Measurements from ENCODE around the gene TMEM132A. TPM values are rescaled to one million over a fixed set of nuclear protein-coding genes. Genes with fewer than 3 reads are reported as not detected.
"Not testable (repeated sequence)": the region's sequence is repeated elsewhere in the genome, so short reads cannot be mapped to it uniquely, and the experiment has no call there.

TMEM132A gene
- total RNA-seq, 1 donor from 2014 or later, result 2.3 TPM

GRCh38 chr11:60897496-60897895, 26.8 kb upstream of the TMEM132A start:
- no peak for DNase-seq
- no peaks in the 10 kb centered on the region for H3K9me3 Mint-ChIP-seq
- no peaks in the 10 kb centered on the region for H3K27me3 Mint-ChIP-seq
- H3K4me3 Mint-ChIP-seq, result no peak overlapping the region
- H3K4me1 Mint-ChIP-seq, result no peaks in the 10 kb centered on the region
- H3K27ac Mint-ChIP-seq, result no peak overlapping the region
- intact Hi-C loops (cut with micrococcal nuclease), result no loop called here
- H3K36me3 Mint-ChIP-seq (ENCODE audit: low read depth), result peaks cover 68% of the 10 kb centered on the region

- intact Hi-C loops (cut with micrococcal nuclease), result loop anchor here (1.0 kb wide), 1 partner anchor 68 kb away; no protein-coding TSS in a partner anchor
- DNase-seq, result peak; percentile 81
- H3K4me3 Mint-ChIP-seq, result no peak overlapping the region
- peaks cover 12% of the 10 kb centered on the region for H3K4me1 Mint-ChIP-seq
- peaks cover 73% of the 10 kb centered on the region for H3K36me3 Mint-ChIP-seq (ENCODE audit: low read depth)
- no peaks in the 10 kb centered on the region for H3K9me3 Mint-ChIP-seq
- H3K27me3 Mint-ChIP-seq, result no peaks in the 10 kb centered on the region
- peak overlapping the region; percentile 50 for H3K27ac Mint-ChIP-seq
These were observed 25.0 kb upstream of the TMEM132A start for GRCh38 chr11:60899046-60899936.

DNA sequence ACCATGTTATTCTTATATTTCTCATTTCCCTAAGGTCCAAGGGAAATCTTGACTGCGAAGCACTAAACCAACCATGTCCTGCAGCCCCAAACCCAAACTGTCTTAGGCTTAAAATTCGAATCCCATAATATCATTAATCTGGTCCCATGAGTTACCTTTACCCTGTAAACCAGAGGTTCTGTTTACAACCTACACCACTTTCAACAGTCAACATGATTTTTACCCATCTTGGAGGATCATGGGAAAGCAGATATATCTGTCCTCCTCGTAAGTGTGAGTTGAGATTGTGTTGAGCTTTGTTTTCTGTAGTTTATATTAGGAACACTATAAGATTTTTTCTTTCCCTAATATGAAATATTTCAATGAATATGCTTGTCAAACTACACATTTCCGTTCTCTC, 24.3 kb upstream of the TMEM132A start:
- Mint-ChIP-seq H3K4me1 (peaks cover 14% of the 10 kb centered on the region), H3K36me3 (ENCODE audit: low read depth) (peaks cover 71% of the 10 kb centered on the region)

GRCh38 chr11:60900673-60901404, 23.4 kb upstream of the TMEM132A start:
- Mint-ChIP-seq H3K4me3 (no peak overlapping the region), H3K9me3 (no peaks in the 10 kb centered on the region), H3K27me3 (no peaks in the 10 kb centered on the region), H3K4me1 (peaks cover 21% of the 10 kb centered on the region), H3K36me3 (ENCODE audit: low read depth) (peaks cover 70% of the 10 kb centered on the region), H3K27ac (no peak overlapping the region)
- DNase-seq, result no peak
- intact Hi-C loops (cut with micrococcal nuclease), result no loop called here

More for the DNA sequence above, 24.3 kb upstream of the TMEM132A start:
- Mint-ChIP-seq H3K9me3 (no peaks in the 10 kb centered on the region), H3K27me3 (no peaks in the 10 kb centered on the region), H3K4me3 (no peak overlapping the region), H3K27ac (no peak overlapping the region)
- DNase-seq, result no peak
- intact Hi-C loops (cut with micrococcal nuclease), result loop anchor here (1.0 kb wide), 1 partner anchor 69 kb away; no protein-coding TSS in a partner anchor

GRCh38 chr11:60902625-60903024, 21.6 kb upstream of the TMEM132A start:
- Mint-ChIP-seq H3K27ac (no peak overlapping the region), H3K4me1 (peaks cover 29% of the 10 kb centered on the region), H3K9me3 (no peaks in the 10 kb centered on the region), H3K27me3 (no peaks in the 10 kb centered on the region), H3K36me3 (ENCODE audit: low read depth) (peaks cover 55% of the 10 kb centered on the region), H3K4me3 (no peak overlapping the region)
- intact Hi-C loops (cut with micrococcal nuclease), result no loop called here
- DNase-seq, result no peak

GRCh38 chr11:60905047-60905446, 19.2 kb upstream of the TMEM132A start:
- DNase-seq, result no peak
- peak overlapping the region; percentile 91 for H3K4me3 Mint-ChIP-seq
- peaks cover 29% of the 10 kb centered on the region for H3K4me1 Mint-ChIP-seq
- H3K9me3 Mint-ChIP-seq, result no peaks in the 10 kb centered on the region
- peak overlapping the region; percentile 92 for H3K27ac Mint-ChIP-seq
- H3K36me3 Mint-ChIP-seq (ENCODE audit: low read depth), result peaks cover 38% of the 10 kb centered on the region
- H3K27me3 Mint-ChIP-seq, result peaks cover 5% of the 10 kb centered on the region
- intact Hi-C loops (cut with micrococcal nuclease), result no loop called here

DNA sequence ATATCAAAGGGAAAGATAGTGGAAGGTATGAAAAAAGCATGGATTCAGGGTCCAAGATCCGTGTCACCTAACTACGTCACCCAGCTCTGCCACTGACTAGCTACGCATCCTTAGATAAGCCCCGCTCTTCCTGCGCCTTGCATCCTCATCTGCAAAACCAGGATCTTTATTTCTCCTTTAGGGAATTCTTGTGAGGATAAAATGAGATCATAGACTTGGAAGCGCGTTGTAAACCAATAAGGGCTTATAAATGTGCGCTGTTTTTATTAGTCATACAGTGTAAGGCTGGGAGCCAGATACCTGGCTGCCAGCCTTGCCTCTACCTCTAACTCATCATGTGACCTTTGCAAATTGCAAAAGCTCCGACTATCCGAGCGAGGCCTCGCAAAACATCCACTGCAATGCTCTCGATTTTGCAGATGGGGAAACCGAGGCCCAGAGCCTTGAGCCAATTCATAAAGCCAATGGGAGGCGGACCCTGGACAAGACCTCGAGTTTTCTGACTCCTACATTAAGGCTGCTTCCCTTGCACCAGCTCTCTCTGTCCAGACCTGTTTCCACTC, 18.6 kb upstream of the TMEM132A start:
- intact Hi-C loops (cut with micrococcal nuclease), result loop anchor here (1.0 to 2.0 kb wide), 4 partner anchors 10 to 428 kb away; partner anchors contain the start of genes CCDC86, DDB1, TKFC and VPS37C
- peak; percentile 67 for DNase-seq
- peaks cover 34% of the 10 kb centered on the region for H3K36me3 Mint-ChIP-seq (ENCODE audit: low read depth)

GRCh38 chr11:60906132-60906972, 17.9 kb upstream of the TMEM132A start, which contains the start of gene PRPF19:
Gene PRPF19 (minus strand): TSS chr11:60906585. CDS start chr11:60906382, 203 bp downstream.
- H3K9me3 Mint-ChIP-seq, result no peaks in the 10 kb centered on the region
- DNase-seq, result peak; percentile 100
- intact Hi-C loops (cut with micrococcal nuclease), result loop anchor here (1.0 to 2.0 kb wide), 4 partner anchors 9 to 427 kb away; partner anchors contain the start of genes CCDC86, DDB1, TKFC and VPS37C
- H3K27me3 Mint-ChIP-seq, result peaks cover 5% of the 10 kb centered on the region
- H3K4me3 Mint-ChIP-seq, result peak within 1 kb of the TSS; percentile 91
- H3K27ac Mint-ChIP-seq, result peak within 1 kb of the TSS; percentile 92
- peaks cover 27% of the 10 kb centered on the region for H3K36me3 Mint-ChIP-seq (ENCODE audit: low read depth)
- H3K4me1 Mint-ChIP-seq, result peaks cover 29% of the 10 kb centered on the region

More for the DNA sequence above, 18.6 kb upstream of the TMEM132A start:
- Mint-ChIP-seq H3K27ac (peak overlapping the region; percentile 92), H3K9me3 (no peaks in the 10 kb centered on the region), H3K27me3 (peaks cover 5% of the 10 kb centered on the region), H3K4me3 (peak overlapping the region; percentile 91), H3K4me1 (peaks cover 29% of the 10 kb centered on the region)

DNA sequence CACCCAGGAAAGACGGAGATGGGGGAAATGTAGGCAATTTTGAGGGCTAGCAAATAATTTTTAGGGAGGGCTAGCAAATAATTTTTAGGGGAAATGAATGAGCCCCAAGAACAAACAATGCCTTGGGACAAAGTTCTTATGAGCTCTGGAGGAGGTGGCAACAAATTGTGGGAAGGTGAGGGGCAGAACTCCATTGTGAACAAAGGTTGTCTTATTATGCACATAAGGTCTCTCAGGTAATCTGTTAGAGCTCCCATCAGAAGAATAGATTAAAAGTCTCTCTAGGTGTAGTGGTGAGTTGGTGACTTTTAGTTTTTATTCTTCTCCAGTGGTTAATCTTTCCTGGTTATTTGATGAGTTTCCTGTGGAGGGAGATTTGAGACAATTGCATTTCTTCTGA, 15.5 kb upstream of the TMEM132A start:
- no peaks in the 10 kb centered on the region for H3K9me3 Mint-ChIP-seq
- no peak overlapping the region for H3K27ac Mint-ChIP-seq
- no peak overlapping the region for H3K4me3 Mint-ChIP-seq
- H3K27me3 Mint-ChIP-seq, result peaks cover 5% of the 10 kb centered on the region
- DNase-seq, result no peak
- intact Hi-C loops (cut with micrococcal nuclease), result no loop called here
- H3K36me3 Mint-ChIP-seq (ENCODE audit: low read depth), result peaks cover 12% of the 10 kb centered on the region
- peaks cover 35% of the 10 kb centered on the region for H3K4me1 Mint-ChIP-seq

DNA sequence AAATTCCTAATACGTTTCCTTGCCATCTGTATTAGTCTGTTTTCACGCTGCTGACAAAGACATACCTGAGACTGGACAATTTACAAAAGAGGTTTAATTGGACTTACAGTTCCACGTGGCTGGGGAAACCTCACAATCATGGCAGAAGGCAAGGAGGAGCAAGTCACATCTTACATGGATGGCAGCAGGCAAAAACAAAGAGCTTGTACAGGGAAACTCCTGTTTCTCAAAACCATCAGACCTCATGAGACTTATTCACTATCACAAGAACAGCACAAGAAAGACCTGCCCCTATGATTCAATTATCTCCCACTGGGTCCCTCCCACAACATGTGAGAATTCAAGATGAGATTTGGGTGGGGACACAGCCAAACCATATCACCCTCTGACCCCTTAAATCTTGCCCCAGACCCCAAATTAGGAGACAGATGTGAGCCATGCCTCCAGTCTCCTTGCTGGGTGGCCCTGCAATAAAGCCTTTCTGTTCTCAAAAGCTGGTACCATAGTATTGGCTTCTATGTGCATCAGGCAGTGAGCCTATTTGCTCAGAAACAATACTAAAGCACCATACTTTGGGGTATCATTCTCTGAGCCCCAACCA, 14.5 kb upstream of the TMEM132A start:
- peaks cover 33% of the 10 kb centered on the region for H3K4me1 Mint-ChIP-seq
- not testable (repeated sequence) for H3K27me3 Mint-ChIP-seq; H3K27ac Mint-ChIP-seq; H3K9me3 Mint-ChIP-seq; H3K36me3 Mint-ChIP-seq (ENCODE audit: low read depth); H3K4me3 Mint-ChIP-seq; DNase-seq
- intact Hi-C loops (cut with micrococcal nuclease), result loop anchor here (10.0 kb wide), 1 partner anchor 115 kb away; no protein-coding TSS in a partner anchor

DNA sequence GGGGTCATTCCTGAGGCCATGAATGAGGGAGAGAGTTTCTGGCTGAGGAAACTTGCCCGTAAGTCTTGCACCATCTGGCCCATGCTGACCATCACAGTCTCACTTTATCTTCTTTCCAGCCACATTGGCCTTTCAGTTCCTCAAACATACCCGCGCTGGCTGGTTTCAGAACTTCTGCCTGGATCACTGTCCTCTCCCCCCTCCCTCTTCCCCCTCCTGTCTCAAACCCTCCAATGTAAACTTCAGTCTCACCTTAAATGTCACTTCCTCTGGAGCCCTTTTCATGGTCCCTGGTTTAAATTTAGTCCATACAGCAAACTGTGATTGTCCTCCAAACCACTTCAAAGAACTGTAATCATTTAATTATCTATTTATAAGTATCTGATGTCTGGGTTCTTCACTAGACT, 14.0 kb upstream of the TMEM132A start:
- H3K36me3 Mint-ChIP-seq (ENCODE audit: low read depth), result peaks cover 6% of the 10 kb centered on the region
- intact Hi-C loops (cut with micrococcal nuclease), result loop anchor here (10.0 kb wide), 1 partner anchor 115 kb away; no protein-coding TSS in a partner anchor
- DNase-seq, result no peak
- H3K27me3 Mint-ChIP-seq, result peaks cover 5% of the 10 kb centered on the region
- H3K4me1 Mint-ChIP-seq, result peaks cover 32% of the 10 kb centered on the region
- H3K9me3 Mint-ChIP-seq, result no peaks in the 10 kb centered on the region
- no peak overlapping the region for H3K27ac Mint-ChIP-seq
- H3K4me3 Mint-ChIP-seq, result no peak overlapping the region

- no peaks in the 10 kb centered on the region for H3K9me3 Mint-ChIP-seq
These were observed 13.4 kb upstream of the TMEM132A start for GRCh38 chr11:60910711-60911380.

More at GRCh38 chr11:60910711-60911380, 13.4 kb upstream of the TMEM132A start:
- peaks cover 5% of the 10 kb centered on the region for H3K27me3 Mint-ChIP-seq
- intact Hi-C loops (cut with micrococcal nuclease), result loop anchor here (10.0 kb wide), 1 partner anchor 114 kb away; no protein-coding TSS in a partner anchor
- peaks cover 6% of the 10 kb centered on the region for H3K36me3 Mint-ChIP-seq (ENCODE audit: low read depth)
- no peak for DNase-seq
- H3K4me1 Mint-ChIP-seq, result peaks cover 34% of the 10 kb centered on the region
- no peak overlapping the region for H3K27ac Mint-ChIP-seq
- H3K4me3 Mint-ChIP-seq, result no peak overlapping the region

All from activated CD4-positive, alpha-beta T cell treated with anti-CD3 and anti-CD28 coated beads, Interleukin-2, amount 10 ng/mL, durations not matched to agents 24 days and 14 days (primary cell).